Stimulated activated CD8-positive, alpha-beta memory T cell treated with anti-CD3 and anti-CD28 coated beads, Interleukin-15, amount 100 ng/mL, for 1 hour (primary cell): ENCODE results near the gene EHBP1L1.

Source experiments
- DNase-seq: peaks from one replicate; pipeline ENCODE4 v3.0.0-alpha.2; 2020; ENCODE audit warnings: low read depth

The EHBP1L1 gene

GRCh38 chr11:65575568-65576231 is at the start of gene EHBP1L1:
Gene EHBP1L1, plus strand, starts transcription at chr11:65576053. Its CDS starts 250 bp downstream, at chr11:65576303.
- DNase-seq: peak; percentile 43

GRCh38 chr11:65526744-65527143 is 49.1 kb upstream of the EHBP1L1 start:
- DNase-seq: no peak

- no peak for DNase-seq
Observed at GRCh38 chr11:65528819-65529350, 47.0 kb upstream of the EHBP1L1 start.

GRCh38 chr11:65529475-65530156 is 46.2 kb upstream of the EHBP1L1 start:
- DNase-seq: no peak

- DNase-seq: no peak
Observed at GRCh38 chr11:65530157-65530496, 45.7 kb upstream of the EHBP1L1 start.

GRCh38 chr11:65532388-65533064 is 43.3 kb upstream of the EHBP1L1 start:
- DNase-seq: no peak

- DNase-seq: no peak
Observed at GRCh38 chr11:65535102-65535501, 40.8 kb upstream of the EHBP1L1 start.

- no peak for DNase-seq
Observed at GRCh38 chr11:65536412-65537295, 39.2 kb upstream of the EHBP1L1 start.

- no peak for DNase-seq
Observed at GRCh38 chr11:65537296-65537597, 38.6 kb upstream of the EHBP1L1 start.

GRCh38 chr11:65537620-65538231 is 38.1 kb upstream of the EHBP1L1 start:
- DNase-seq: no peak

GRCh38 chr11:65538232-65538914 is 37.5 kb upstream of the EHBP1L1 start:
- no peak for DNase-seq

- no peak for DNase-seq
Observed at GRCh38 chr11:65538915-65539743, 36.7 kb upstream of the EHBP1L1 start.

- no peak for DNase-seq
Observed at GRCh38 chr11:65539744-65540289, 36.0 kb upstream of the EHBP1L1 start.

GRCh38 chr11:65540290-65541092 is 35.4 kb upstream of the EHBP1L1 start:
- peak; percentile 80 for DNase-seq

GRCh38 chr11:65541093-65541982 is 34.5 kb upstream of the EHBP1L1 start:
- no peak for DNase-seq

GRCh38 chr11:65542738-65543390 is 33.0 kb upstream of the EHBP1L1 start:
- DNase-seq: no peak

GRCh38 chr11:65545853-65546216 is 30.0 kb upstream of the EHBP1L1 start:
- DNase-seq: no peak
